GM13977 (cell line): ENCODE measurements around the gene SPAST.
"Not testable (repeated sequence)": the region's sequence is repeated elsewhere in the genome, so short reads cannot be mapped to it uniquely, and the experiment has no call there.

ENCODE experiments used
- DNase-seq: peaks from one replicate; pipeline ENCODE4 v3.0.0; 2012; ENCODE audit warnings: low spot score
- CTCF ChIP-seq: IDR thresholded peaks from 2 replicates; pipeline ENCODE4 v1.5.1; 2012; ENCODE audit warnings: mild to moderate bottlenecking, control low read depth; ENCODE audit not compliant: insufficient read depth; ENCODE audit errors: extremely low read depth, missing control alignments
- in situ Hi-C: fragments of 300-500 bp; cut with MboI; formaldehyde crosslinking; loops from one replicate; pipeline ENCODE4 v1.12.0; 2022; ENCODE audit warnings: low sequenced_read_pairs, low pct_unique_long_range_greater_than_20kb, mixed read lengths, inconsistent platforms; ENCODE audit not compliant: unreplicated experiment

SPAST gene

GRCh38 chr2:32166115-32166574, 102.8 kb downstream of the SPAST start:
- in situ Hi-C loops: no loop called here
- TF ChIP-seq CTCF: no peak
- no peak for DNase-seq

- in situ Hi-C loops: no loop called here
- TF ChIP-seq CTCF: no peak
- peak; percentile 42 for DNase-seq
Measured at GRCh38 chr2:32168513-32168912, 105.2 kb downstream of the SPAST start.

GRCh38 chr2:32172870-32173269, 109.5 kb downstream of the SPAST start:
- TF ChIP-seq CTCF: no peak
- no peak for DNase-seq
- in situ Hi-C loops: no loop called here

GRCh38 chr2:32182667-32183066, 119.3 kb downstream of the SPAST start:
- DNase-seq: no peak
- TF ChIP-seq CTCF: no peak
- in situ Hi-C loops: no loop called here

GRCh38 chr2:32189011-32189410, 125.7 kb downstream of the SPAST start:
- in situ Hi-C loops: no loop called here
- no peak for DNase-seq
- no peak for TF ChIP-seq CTCF

GRCh38 chr2:32192418-32192817, 129.1 kb downstream of the SPAST start:
- in situ Hi-C loops: no loop called here
- TF ChIP-seq CTCF: no peak
- peak; percentile 16 for DNase-seq

GRCh38 chr2:32200814-32201213, 137.5 kb downstream of the SPAST start:
- in situ Hi-C loops: no loop called here
- no peak for TF ChIP-seq CTCF
- DNase-seq: no peak

GRCh38 chr2:32203428-32203827, 140.1 kb downstream of the SPAST start:
- DNase-seq, in situ Hi-C loops: not testable (repeated sequence)
